T-helper 2 cell (primary cell): ENCODE results near the gene RBM11.

Experiments
- DNase-seq, 5 experiments: peaks; one replicate each; pipeline versions ENCODE4 v3.0.0 to v3.0.0-alpha.2; 2012 to 2022

The RBM11 gene

GRCh38 chr21:14271053-14271452 is 55.1 kb downstream of the RBM11 start:
- no peak for DNase-seq

GRCh38 chr21:14271641-14272040 is 55.7 kb downstream of the RBM11 start:
- DNase-seq, result no peak

- DNase-seq, result peak in 1 of 5 experiments; percentile 8
Observed at GRCh38 chr21:14273736-14274538, 58.0 kb downstream of the RBM11 start.

GRCh38 chr21:14275702-14276205 is 59.8 kb downstream of the RBM11 start:
- no peak for DNase-seq
